Inferior parietal cortex (tissue), 1 donor: ENCODE measurements around the gene CHPF2.

ENCODE experiments used
- DNase-seq: peaks from one replicate; pipeline ENCODE4 v3.0.0-alpha.2; 2016; ENCODE audit errors: extremely low spot score

CHPF2 gene

DNA sequence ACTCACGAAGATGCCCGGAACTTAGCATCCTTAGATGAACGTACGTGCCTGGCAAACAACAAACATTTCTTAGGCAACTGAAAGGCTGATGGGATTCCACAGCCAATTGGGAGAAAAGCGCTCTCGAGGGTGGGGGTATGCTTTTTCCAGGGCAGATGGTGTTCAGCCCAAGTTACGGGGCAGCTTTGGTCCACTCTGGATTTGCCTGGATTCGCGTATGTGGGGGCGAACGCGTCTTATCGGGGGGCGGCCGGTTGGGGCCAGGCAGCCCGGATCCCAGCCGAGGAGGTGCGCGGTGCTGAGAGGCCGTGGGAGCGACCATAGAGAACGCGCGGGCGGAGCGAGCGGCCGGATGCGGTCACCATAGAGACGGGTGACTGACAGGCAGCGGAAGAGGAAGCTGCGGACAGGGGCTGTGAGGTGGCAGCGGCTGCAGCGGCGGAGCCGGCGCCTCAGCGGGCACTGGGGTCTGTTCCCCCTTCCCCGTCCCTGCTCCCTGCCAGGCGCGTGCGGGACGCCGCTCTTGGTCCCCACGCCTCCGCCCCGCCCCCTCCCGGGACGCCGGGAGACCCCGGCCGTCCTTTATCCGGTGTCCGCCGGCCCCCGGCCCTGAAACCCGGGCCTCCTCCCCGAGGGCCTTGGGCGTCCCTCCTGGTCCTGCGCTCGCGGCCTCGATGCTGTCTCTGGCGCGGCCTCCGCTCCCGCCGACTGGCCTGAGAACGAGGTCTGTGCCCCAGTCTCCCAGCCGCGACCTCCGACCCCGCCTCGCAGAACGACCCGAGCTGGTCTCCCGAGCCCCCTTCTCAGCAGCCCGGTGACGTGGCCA is at the start of gene CHPF2:
CHPF2 (plus strand) TSS at position 393 of the 826 bp plus-strand sequence. CDS start 1,529 bp downstream, outside the sequence.
- DNase-seq, result peak; percentile 88

DNA sequence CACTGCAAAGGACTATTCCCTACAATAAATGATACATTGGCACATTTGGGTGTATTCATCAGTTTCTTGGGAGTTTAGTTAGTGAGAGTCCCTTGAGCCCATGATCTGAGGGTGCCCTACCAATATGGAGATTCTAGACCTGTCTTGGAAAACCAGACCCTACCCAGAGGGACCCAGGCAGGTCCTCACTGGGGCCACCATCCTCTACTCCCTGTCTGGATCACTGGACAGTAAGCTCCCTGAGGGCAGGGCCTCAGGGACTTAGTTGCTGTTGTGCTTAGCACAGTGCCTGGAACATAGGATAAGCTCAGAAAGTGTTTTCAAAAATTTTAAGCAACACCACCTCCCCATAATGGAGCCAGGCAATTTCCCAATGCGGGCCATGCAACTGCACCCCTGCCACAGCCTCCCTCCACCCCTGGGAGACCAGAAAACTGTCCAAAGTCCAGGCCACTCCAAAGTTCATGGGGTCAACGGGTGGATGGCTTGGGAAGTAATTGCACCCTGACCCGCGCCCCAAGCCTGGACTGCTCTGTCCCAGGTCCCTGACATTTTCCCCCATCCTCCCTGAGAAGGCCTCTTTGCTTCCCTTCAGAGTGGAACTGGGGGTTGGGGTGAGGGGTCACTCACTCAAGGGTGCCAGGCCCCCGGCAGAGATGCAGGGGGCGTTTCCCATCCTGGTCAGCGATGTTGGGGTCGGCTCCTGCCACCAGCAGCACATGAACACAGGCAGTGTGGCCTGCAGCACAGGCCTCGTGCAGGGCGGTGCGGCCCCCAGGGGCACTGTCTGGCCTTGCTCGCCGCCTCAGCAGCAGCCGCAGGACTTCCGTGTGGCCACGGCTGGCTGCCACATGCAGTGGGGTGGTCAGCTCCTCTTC is 46.3 kb upstream of the CHPF2 start:
- no peak for DNase-seq

DNA sequence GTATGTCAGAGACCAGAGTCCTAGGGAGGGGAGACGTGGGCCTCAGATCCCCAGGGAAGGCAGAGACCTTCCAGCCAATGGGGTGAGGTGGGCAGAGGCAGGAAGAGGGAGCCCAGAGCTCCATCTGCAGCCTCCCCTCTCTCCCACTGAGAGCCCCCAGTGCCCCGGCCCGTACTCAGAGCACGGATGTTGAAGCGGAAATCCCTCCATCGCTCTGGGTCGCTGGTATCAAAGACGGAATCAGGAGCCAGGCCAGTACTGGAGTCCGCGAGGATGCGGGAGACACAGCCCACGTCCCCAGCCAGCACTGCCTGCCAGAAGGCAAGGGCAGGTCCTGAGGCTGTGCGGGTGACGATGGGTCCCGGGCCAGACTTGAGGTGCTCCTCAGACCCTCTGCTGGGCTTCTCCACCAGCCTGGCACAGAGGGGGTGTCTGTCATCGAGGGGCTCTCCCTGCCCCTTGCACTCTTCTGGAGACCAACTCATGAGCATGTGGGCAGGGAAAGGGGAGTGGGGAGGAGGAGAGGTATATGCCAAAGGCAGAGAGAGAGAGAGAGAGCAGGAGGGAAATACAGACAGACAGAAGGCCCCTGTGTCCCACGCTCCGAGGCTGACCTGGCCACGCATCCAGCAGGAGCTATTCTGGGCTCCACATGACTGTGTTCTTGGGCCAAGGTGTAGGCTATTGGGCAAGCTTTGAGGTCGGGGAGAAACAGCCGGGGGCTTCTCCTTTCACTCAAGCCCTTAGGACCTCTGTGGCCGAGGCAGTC is 45.5 kb upstream of the CHPF2 start, which contains the start of gene ASB10:
ASB10 (minus strand) TSS at position 611 of the 769 bp plus-strand sequence; CDS start at position 491, 120 bp downstream.
- no peak for DNase-seq

- no peak for DNase-seq
Observed at GRCh38 chr7:151187409-151188251, 44.7 kb upstream of the CHPF2 start.

DNA sequence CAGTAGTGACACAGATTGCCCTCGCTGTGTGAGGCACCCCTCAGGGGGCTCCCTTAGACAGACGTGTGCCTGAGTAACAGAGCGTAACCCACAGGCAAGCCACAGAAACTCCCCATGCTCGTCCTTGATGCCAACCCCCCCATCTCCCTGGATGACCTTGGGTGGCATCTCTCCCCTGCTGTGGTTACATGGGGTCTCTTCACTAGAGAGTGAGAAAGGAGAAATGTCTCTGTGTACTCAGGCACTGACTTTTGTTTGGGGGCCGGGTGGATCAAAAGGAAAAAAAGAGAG is 44.1 kb upstream of the CHPF2 start:
- DNase-seq, result no peak

DNA sequence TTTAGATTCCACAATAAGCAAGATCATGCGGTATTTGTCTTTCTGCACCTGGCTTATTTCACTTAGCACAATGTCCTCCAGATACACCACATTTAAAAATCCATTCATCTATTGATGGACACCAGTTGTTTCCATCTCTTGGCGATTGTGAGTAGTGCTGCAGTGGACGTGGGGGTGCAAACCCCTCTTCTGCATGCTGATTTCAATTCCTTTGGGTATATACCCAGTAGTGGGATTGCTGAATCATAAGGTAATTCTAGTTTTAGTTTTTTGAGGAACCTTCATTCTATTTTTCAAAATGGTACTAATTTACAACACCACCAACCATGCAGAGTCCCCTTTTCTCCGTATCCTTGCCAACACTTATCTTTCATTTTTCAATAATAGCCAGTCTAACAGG is 43.2 kb upstream of the CHPF2 start:
- no peak for DNase-seq

- DNase-seq, result no peak
Observed at GRCh38 chr7:151191544-151191943, 40.7 kb upstream of the CHPF2 start.

DNA sequence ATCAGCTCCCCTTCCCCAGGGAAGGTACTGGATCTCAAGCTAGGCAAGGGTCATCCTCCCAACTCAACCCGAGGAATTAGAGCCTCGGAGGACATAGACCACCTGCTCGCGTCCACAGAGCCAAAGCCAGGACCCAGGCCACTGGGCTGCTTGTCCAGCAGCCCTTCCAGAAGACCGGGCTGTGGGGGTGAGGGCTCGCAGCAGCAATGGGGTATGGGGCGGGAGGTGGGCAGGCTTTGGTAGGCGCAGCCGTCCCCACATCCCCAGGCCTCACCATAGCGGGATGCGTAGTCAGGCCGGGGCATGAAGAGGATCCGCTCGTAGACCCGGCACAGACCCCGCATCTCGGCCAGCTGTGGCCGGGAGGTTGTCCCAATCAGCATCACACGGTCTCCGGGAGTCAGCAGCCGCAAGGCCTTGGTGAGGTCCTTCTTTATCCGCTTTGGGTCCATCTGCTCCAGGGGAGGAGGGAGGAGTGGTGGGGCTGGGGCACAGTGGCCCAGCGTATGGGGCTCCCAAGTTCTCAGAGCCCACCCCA is 40.2 kb upstream of the CHPF2 start:
- no peak for DNase-seq

DNA sequence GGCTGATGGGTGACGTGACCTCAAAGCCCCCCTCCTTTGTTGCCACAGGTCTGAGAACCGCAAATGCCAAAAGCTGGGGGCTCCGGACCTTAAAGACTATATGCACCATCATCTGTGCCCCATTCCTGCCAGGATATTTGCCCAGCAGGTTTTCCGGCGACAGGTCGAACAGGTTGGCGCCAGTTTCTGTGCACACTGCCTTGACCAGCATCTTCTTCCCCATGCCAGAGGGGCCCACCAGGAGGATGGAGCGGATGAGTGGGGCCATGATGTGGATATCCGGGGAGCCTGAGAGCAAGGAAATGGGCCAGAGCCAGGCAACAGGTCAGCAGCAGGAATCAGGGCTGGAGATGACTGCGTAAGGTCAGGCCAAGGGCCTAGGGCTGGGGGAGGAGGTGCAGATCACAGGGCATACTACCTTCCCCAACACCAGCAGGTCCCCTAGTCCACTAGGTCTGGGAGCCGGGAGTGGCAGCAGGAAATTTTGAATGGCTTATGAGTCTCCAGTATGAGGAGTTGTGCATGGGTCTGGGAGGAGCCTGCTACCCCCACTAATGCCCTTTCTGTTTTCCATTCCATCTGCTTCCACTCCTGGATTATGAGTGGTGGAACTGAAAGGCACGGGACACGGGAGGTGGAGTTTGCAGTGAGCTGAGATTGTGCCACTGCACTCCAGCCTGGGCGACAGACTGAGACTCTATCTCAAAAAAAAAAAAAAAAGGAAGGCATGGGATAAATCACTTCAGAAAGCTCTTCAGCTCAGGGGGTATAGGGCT is 38.9 kb upstream of the CHPF2 start:
- DNase-seq, result no peak

DNA sequence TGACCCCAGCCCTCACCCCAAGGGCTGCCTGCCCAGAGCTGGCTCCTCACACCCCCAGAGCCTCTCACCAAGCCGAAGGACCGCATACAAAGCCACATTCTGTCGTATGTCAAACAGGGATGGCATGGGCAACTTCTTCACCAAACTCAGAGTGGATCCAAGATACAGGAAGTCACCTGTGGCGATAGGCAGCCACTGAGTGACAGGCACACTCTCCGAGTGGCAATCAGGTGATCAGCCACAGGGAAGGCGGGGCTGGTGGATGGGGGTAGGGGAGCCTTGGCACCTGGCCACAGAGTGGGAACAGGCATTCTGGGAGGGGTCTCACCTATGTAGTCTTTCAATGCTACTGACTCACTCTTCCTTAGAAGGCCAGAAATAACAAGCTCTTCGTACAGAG is 38.1 kb upstream of the CHPF2 start:
- DNase-seq, result no peak

- no peak for DNase-seq
Observed at GRCh38 chr7:151195616-151196450, 36.5 kb upstream of the CHPF2 start.

DNA sequence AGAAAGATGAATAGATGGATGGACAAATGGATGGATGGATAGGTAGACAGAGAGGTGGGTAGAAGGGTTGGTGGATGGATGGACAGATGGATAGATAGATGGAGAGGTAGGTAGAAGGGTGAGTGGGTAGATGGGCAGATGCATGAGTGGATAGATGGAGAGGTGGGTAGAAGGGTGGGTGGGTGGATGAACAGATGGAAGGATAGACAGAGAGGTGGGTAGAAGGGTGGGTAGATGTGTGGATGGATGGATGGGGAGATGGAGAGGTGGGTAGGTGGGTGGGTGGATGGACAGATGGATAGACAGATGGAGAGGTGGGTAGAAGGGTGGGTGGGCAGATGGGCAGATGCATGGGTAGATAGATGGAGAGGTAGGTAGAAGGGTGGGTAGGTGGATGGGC is 34.4 kb upstream of the CHPF2 start:
- DNase-seq, result no peak

DNA sequence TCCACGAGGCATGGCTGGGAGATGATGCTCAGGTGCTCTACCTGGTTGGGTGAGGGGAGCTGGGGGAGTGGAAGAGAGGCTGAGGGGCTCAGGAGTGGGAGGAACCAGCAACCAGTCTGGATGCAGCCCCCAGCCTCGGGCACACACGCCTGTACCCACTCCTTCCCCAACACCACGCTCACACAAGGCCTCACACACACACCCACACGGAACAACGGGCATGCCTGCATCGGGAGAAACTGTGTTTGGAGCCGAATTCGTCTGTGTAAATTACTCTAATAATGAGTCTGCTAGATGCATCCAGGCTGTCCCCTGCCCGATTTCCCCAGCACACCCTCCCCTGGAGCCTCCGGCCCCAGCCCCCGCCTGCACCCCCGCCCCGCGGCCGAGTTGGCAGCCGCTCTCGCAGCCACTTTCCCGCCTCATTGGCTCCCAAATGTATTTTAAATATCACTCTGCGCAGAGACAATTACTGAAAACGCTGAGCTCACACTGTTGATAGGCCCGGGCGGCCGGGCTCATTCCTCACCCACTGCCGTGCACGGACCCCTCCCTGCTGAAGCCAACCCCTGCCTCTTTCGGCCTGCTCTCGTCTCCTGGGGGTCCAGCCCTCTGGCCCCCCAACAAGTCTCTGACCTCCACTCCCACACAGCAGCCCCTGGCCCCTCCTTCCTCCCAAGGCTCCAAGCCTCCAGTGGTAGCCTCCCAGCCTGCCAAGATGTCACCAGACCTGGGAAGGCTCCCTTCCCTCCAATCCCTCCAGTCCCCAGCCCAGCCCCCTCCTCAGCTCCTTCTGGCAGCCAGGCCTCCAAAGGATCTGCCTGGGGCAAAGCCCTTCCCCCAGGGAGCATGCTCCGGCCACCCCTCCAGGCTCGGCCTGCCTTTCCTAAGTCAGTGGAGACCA is 33.1 kb upstream of the CHPF2 start:
- peak; percentile 8 for DNase-seq

DNA sequence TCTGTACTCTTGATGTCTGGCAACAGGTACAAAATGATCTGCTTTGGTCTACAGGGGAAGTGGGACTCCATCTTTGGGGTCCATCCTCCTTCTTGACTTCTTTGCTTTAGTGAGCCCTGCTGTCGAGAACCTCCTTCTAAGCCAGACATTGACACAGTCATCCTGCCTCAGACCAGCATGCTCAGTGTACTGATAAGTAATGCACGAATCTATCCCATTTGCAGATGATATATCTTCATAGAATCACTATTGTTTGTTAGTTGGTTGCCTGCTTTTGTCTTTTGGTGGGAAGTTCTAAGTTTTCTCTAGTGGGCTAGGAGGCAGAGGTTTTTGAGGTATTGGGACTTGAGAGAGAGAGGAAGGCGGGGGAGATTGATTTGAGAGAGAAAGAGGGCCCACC is 30.9 kb upstream of the CHPF2 start:
- DNase-seq, result no peak

GRCh38 chr7:151201751-151202150 is 30.5 kb upstream of the CHPF2 start:
- no peak for DNase-seq

DNA sequence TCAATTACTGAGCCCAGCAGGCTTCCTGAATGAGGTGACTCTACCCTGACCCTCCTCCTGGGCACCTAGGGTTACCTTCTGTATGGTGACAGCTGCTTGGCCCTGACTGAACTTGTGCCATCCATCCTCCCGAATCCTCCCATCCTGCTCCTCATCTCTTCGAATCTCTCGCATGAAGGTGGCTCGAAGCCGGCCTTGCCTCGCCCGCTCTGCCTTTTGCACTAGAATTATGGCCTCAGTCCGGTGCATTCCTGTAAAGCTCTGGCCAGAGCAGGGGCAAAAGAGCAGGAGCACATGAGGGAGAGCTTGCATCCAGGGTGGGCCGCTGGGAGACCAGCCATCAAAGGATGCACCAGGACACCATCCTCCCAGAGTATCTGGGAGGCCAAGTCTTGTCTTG is 29.4 kb upstream of the CHPF2 start:
- DNase-seq, result no peak

DNA sequence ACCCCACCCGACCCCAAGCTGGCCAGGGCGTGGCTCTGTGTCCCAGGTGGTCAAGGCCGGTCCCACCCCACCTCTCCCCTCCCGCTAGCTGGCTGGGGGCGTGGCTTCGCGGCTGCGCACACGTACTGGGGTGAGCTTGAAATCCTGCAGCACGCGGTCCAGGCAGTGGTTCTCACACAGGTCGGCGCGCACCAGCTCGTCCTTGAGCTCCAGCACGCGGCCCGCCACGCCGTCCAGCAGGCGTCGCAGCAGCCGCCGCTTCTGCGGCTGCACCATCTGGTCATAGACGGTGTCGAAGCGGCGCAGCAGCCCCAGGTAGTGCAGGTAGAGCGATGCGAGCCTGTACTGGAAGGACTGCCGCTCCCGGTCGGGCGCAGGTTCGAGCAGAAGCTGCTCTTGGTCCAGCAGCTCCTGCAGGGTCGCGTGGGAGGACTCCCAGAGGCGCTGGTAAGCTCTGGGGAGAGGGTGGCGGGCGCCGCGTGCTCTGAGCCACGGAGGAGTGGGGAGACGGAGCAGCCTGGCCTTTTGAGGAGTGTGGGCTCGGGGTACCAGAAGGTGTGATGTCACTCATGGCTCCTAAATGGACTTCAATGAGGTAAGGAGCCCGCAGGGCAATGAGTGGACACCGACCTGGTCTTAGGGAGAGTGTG is 27.8 kb upstream of the CHPF2 start:
- DNase-seq, result no peak

DNA sequence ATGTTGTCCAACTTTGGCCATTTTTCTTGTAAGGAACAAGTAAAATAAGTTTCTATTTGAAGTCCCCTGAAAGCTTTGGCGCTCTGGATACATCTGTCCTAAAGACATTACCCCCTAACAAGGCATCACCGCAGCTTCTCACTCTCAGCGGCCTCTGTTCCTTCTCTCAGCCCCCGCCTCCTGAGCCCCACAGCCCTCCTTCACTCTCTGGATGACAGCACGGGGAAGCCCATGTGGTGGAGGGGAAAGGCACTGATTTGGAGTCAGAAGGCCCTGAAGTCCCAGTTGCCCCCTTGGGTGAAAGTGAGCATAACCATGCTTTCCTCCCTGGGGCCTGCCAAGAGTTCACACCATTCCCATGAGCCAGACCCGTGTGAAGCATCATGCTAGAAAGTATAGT is 26.6 kb upstream of the CHPF2 start:
- no peak for DNase-seq
